Measurements from ENCODE around the gene CFDP1. TPM values are rescaled to one million over a fixed set of nuclear protein-coding genes. Genes with fewer than 3 reads are reported as not detected.

CFDP1 gene
- total and polyA plus RNA-seq, 2 of the 13 experiments (the other 11 are each of a cell fraction or from before 2014, with no cell fraction given), result 78.6 to 153 TPM

- TF ChIP-seq ETV5 (CRISPR knock-in tag; IDR thresholded peaks at IDR 0.05; ENCODE audit: borderline replicate concordance), result peak; percentile 86
- no peak for TF ChIP-seq ZBTB46 (CRISPR knock-in tag; IDR thresholded peaks at IDR 0.05; ENCODE audit: borderline replicate concordance)
- TF ChIP-seq RELA (CRISPR knock-in tag; IDR thresholded peaks at IDR 0.05), result no peak
- no peak for TF ChIP-seq RNF219 (CRISPR knock-in tag; IDR thresholded peaks at IDR 0.05)
- TF ChIP-seq ZNF550 (CRISPR knock-in tag; IDR thresholded peaks at IDR 0.05; ENCODE audit: borderline replicate concordance), result no peak
- no peak for TF ChIP-seq ZNF777 (CRISPR knock-in tag; IDR thresholded peaks at IDR 0.05)
- no peak for TF ChIP-seq SRSF4 (IDR thresholded peaks at IDR 0.05; ENCODE audit: low read depth, low read length, poor library complexity, severe bottlenecking)
- TF ChIP-seq MBD4 (IDR thresholded peaks at IDR 0.05; ENCODE audit: borderline replicate concordance, low read length), result no peak
- no peak for TF ChIP-seq IKZF1 (IDR thresholded peaks at IDR 0.05)
- TF ChIP-seq ZNF207 (IDR thresholded peaks at IDR 0.05; ENCODE audit: borderline replicate concordance), result no peak
- TF ChIP-seq RBAK (CRISPR knock-in tag; IDR thresholded peaks at IDR 0.05), result no peak
- 0 out of 2 replicates have a peak, but pooled peaks have one; percentile 16 for TF ChIP-seq HMGXB3 (CRISPR knock-in tag; IDR thresholded peaks at IDR 0.05; ENCODE audit: borderline replicate concordance)
- no peak for TF ChIP-seq SP140L (CRISPR knock-in tag; IDR thresholded peaks at IDR 0.05; ENCODE audit: borderline replicate concordance)
- TF ChIP-seq ZNF782 (CRISPR knock-in tag; IDR thresholded peaks at IDR 0.05; ENCODE audit: borderline replicate concordance), result no peak
- TF ChIP-seq SRF (IDR thresholded peaks at IDR 0.05; ENCODE audit: low read depth, low read length), result no peak
- TF ChIP-seq HNRNPH1 (optimal IDR thresholded peaks at IDR 0.05; ENCODE audit: low read depth, low read length), result no peak
- TF ChIP-seq ARHGAP35 (CRISPR knock-in tag; IDR thresholded peaks at IDR 0.05; ENCODE audit: borderline replicate concordance), result no peak
- TF ChIP-seq MEF2D (CRISPR knock-in tag; IDR thresholded peaks at IDR 0.05), result no peak
- TF ChIP-seq ZNF775 (CRISPR knock-in tag; IDR thresholded peaks at IDR 0.05; ENCODE audit: borderline replicate concordance), result no peak
Observed at GRCh38 chr16:75420987-75421819, 12.1 kb downstream of the CFDP1 start (continued).

Measured in HepG2 (cell line).